ENCODE measurements around the gene ATG2B.

GRCh38 chr14:96408608-96409007 lies 45.5 kb upstream of the ATG2B start:
- TF ChIP-seq, protein P1, sequence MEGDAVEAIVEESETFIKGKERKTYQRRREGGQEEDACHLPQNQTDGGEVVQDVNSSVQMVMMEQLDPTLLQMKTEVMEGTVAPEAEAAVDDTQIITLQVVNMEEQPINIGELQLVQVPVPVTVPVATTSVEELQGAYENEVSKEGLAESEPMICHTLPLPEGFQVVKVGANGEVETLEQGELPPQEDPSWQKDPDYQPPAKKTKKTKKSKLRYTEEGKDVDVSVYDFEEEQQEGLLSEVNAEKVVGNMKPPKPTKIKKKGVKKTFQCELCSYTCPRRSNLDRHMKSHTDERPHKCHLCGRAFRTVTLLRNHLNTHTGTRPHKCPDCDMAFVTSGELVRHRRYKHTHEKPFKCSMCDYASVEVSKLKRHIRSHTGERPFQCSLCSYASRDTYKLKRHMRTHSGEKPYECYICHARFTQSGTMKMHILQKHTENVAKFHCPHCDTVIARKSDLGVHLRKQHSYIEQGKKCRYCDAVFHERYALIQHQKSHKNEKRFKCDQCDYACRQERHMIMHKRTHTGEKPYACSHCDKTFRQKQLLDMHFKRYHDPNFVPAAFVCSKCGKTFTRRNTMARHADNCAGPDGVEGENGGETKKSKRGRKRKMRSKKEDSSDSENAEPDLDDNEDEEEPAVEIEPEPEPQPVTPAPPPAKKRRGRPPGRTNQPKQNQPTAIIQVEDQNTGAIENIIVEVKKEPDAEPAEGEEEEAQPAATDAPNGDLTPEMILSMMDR (IDR thresholded peaks at IDR 0.05; ENCODE audit: low read length): no peak
- TF ChIP-seq EZH2 (IDR thresholded peaks at IDR 0.05; ENCODE audit: borderline replicate concordance, low read length): no peak

Measured in OCI-LY1 (cell line).